22Rv1 (cell line): ENCODE results near the gene VANGL1.

ENCODE experiments used
- CTCF ChIP-seq: fragments of 450-650 bp; IDR thresholded peaks from 2 replicates; pipeline ENCODE4 v1.5.1; 2017; ENCODE audit warnings: mild to moderate bottlenecking
- ZFX ChIP-seq: fragments of 450-650 bp; IDR thresholded peaks from 2 replicates; pipeline ENCODE4 v1.6.1; 2017; ENCODE audit warnings: antibody characterized with exemption, borderline replicate concordance

GRCh38 chr1:115665319-115666096, 23.7 kb downstream of the VANGL1 start:
- TF ChIP-seq CTCF (no peak), ZFX (no peak)
